SU-DHL-6 (cell line): Measurements from ENCODE around the gene SURF6.

Experiments used
- H2AFZ ChIP-seq: fragments of 200-600 bp; sonication (generic); 2 replicates; pipeline ENCODE4 v1.6.1; 2014; ENCODE audit warnings: low read depth, mild to moderate bottlenecking, moderate library complexity, mixed read lengths, antibody characterized with exemption, low read length; ENCODE audit not compliant: severe bottlenecking
- H3F3A ChIP-seq: fragments of 200-600 bp; shearing (Covaris generic); 2 replicates; pipeline ENCODE4 v1.6.0; 2016; ENCODE audit warnings: antibody characterized with exemption, mild to moderate bottlenecking; ENCODE audit not compliant: insufficient read depth
- H3K27ac ChIP-seq: fragments of 200-600 bp; sonication (generic); 2 replicates; pipeline ENCODE4 v1.5.1; 2016; ENCODE audit warnings: low read depth, mild to moderate bottlenecking, low read length, moderate library complexity, mixed read lengths
- H3K27me3 ChIP-seq: fragments of 200-600 bp; sonication (generic), shearing (Covaris generic); 2 replicates; pipeline ENCODE4 v1.6.0; 2014; ENCODE audit warnings: mild to moderate bottlenecking, low read length
- H3K36me3 ChIP-seq: fragments of 200-600 bp; sonication (generic); 2 replicates; pipeline ENCODE4 v1.6.1; 2014; ENCODE audit warnings: mild to moderate bottlenecking, low read length, mixed read lengths
- H3K4me2 ChIP-seq: fragments of 300-600, 200-600 bp; shearing (Covaris generic), sonication (generic); 2 replicates; pipeline ENCODE4 v1.6.0; 2014; ENCODE audit warnings: low read length, low read depth, mild to moderate bottlenecking; ENCODE audit not compliant: poor library complexity, severe bottlenecking
- H3K4me3 ChIP-seq: fragments of 200-600 bp; sonication (generic); 2 replicates; pipeline ENCODE4 v1.5.1; 2014; ENCODE audit warnings: antibody characterized with exemption, low read length, mild to moderate bottlenecking, mixed read lengths; ENCODE audit not compliant: insufficient read depth, poor library complexity, severe bottlenecking
- H3K79me2 ChIP-seq: fragments of 200-600 bp; sonication (generic); 2 replicates; pipeline ENCODE4 v1.6.1; 2014; ENCODE audit warnings: mild to moderate bottlenecking, low read length, moderate library complexity; ENCODE audit not compliant: insufficient read depth
- H3K9ac ChIP-seq: fragments of 200-600 bp; sonication (generic); 2 replicates; pipeline ENCODE4 v1.7.0; 2014; ENCODE audit warnings: mild to moderate bottlenecking, low read length
- H3K9me2 ChIP-seq: fragments of 200-600 bp; sonication (generic); replicated peaks from 2 replicates; pipeline ENCODE4 v1.6.1; 2014; ENCODE audit warnings: low read length; ENCODE audit not compliant: insufficient read depth
- H3K9me3 ChIP-seq: fragments of 200-600 bp; sonication (generic); 2 replicates; pipeline ENCODE4 v1.6.1; 2014; ENCODE audit warnings: low read length, mixed read lengths; ENCODE audit not compliant: insufficient read depth
- H4K20me1 ChIP-seq: fragments of 200-600 bp; sonication (generic); 2 replicates; pipeline ENCODE4 v1.6.1; 2014; ENCODE audit warnings: low read depth, mild to moderate bottlenecking, antibody characterized with exemption, low read length, moderate library complexity, mixed read lengths
- CTCF ChIP-seq: fragments of 200-600 bp; sonication (generic); IDR thresholded peaks from one replicate; pipeline ENCODE4 v1.5.1; 2017; ENCODE audit warnings: antibody characterized with exemption, mild to moderate bottlenecking, low read length, moderate library complexity; ENCODE audit not compliant: insufficient read depth, poor library complexity, severe bottlenecking
- EZH2phosphoT487 ChIP-seq: fragments of 200-600 bp; sonication (generic), shearing (Covaris generic); conservative IDR thresholded peaks from 2 replicates; pipeline ENCODE4 v1.6.1; 2018; ENCODE audit warnings: mild to moderate bottlenecking, antibody characterized with exemption, low read length, moderate library complexity, mixed read lengths

The SURF6 gene

GRCh38 chr9:133323991-133324703 is 11.8 kb downstream of the SURF6 start:
- no peaks in the 10 kb centered on the region for H3K9me3 ChIP-seq
- no peaks in the 10 kb centered on the region for H3K79me2 ChIP-seq
- H3K36me3 ChIP-seq = no peaks in the 10 kb centered on the region
- no peak overlapping the region for H3K9ac ChIP-seq
- no peaks in the 10 kb centered on the region for H4K20me1 ChIP-seq
- H3K4me3 ChIP-seq = no peak overlapping the region
- no peak overlapping the region for H2AFZ ChIP-seq
- no peak overlapping the region for H3K4me2 ChIP-seq
- H3K27me3 ChIP-seq = no peaks in the 10 kb centered on the region
- H3K9me2 ChIP-seq = no peaks in the 10 kb centered on the region
- no peak for TF ChIP-seq CTCF
- no peak for TF ChIP-seq EZH2phosphoT487
- H3K27ac ChIP-seq = no peak overlapping the region
- H3F3A ChIP-seq = no peaks in the 10 kb centered on the region

- H3F3A ChIP-seq = no peaks in the 10 kb centered on the region
- H3K79me2 ChIP-seq = no peaks in the 10 kb centered on the region
- TF ChIP-seq EZH2phosphoT487 (no peak), CTCF (no peak)
- no peaks in the 10 kb centered on the region for H3K27me3 ChIP-seq
- no peaks in the 10 kb centered on the region for H3K9me3 ChIP-seq
- no peak overlapping the region for H3K4me3 ChIP-seq
- H2AFZ ChIP-seq = no peak overlapping the region
- no peak overlapping the region for H3K4me2 ChIP-seq
- H3K27ac ChIP-seq = no peak overlapping the region
- H3K9me2 ChIP-seq = no peaks in the 10 kb centered on the region
- H4K20me1 ChIP-seq = no peaks in the 10 kb centered on the region
- no peaks in the 10 kb centered on the region for H3K36me3 ChIP-seq
- no peak overlapping the region for H3K9ac ChIP-seq
These were observed 12.8 kb downstream of the SURF6 start for GRCh38 chr9:133323211-133323610.

DNA sequence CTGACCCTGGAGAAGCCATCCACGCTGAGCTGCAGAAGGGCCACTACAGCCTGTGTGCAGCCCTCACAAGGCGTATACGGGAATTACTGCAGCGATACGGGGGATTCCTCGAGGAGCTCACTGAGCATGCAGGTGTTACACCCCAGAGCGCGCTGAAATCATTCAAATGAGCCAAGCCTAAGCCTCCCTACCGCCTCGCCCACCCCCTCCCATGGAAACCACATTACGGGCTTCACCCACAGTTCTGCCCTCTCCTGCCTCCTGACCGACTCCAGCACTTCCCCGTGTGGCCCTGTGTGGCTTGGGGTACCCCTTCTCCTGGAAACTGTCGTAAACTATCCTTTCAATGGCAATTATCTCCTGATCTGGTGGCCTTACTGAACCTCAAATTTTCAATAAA is 13.3 kb downstream of the SURF6 start:
- TF ChIP-seq CTCF (no peak), EZH2phosphoT487 (no peak)
- Histone ChIP-seq H3K27ac (no peak overlapping the region), H3K4me3 (no peak overlapping the region), H4K20me1 (no peaks in the 10 kb centered on the region), H3F3A (no peaks in the 10 kb centered on the region), H2AFZ (no peak overlapping the region), H3K4me2 (no peak overlapping the region), H3K9me2 (no peaks in the 10 kb centered on the region), H3K9ac (no peak overlapping the region), H3K27me3 (no peaks in the 10 kb centered on the region), H3K9me3 (no peaks in the 10 kb centered on the region), H3K79me2 (no peaks in the 10 kb centered on the region), H3K36me3 (no peaks in the 10 kb centered on the region)
